ENCODE data around the gene FUZ. TPM values are rescaled to one million over a fixed set of nuclear protein-coding genes. Genes with fewer than 3 reads are reported as not detected.

FUZ gene, protein sequence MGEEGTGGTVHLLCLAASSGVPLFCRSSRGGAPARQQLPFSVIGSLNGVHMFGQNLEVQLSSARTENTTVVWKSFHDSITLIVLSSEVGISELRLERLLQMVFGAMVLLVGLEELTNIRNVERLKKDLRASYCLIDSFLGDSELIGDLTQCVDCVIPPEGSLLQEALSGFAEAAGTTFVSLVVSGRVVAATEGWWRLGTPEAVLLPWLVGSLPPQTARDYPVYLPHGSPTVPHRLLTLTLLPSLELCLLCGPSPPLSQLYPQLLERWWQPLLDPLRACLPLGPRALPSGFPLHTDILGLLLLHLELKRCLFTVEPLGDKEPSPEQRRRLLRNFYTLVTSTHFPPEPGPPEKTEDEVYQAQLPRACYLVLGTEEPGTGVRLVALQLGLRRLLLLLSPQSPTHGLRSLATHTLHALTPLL
- total RNA-seq, result 4.6 TPM

DNA sequence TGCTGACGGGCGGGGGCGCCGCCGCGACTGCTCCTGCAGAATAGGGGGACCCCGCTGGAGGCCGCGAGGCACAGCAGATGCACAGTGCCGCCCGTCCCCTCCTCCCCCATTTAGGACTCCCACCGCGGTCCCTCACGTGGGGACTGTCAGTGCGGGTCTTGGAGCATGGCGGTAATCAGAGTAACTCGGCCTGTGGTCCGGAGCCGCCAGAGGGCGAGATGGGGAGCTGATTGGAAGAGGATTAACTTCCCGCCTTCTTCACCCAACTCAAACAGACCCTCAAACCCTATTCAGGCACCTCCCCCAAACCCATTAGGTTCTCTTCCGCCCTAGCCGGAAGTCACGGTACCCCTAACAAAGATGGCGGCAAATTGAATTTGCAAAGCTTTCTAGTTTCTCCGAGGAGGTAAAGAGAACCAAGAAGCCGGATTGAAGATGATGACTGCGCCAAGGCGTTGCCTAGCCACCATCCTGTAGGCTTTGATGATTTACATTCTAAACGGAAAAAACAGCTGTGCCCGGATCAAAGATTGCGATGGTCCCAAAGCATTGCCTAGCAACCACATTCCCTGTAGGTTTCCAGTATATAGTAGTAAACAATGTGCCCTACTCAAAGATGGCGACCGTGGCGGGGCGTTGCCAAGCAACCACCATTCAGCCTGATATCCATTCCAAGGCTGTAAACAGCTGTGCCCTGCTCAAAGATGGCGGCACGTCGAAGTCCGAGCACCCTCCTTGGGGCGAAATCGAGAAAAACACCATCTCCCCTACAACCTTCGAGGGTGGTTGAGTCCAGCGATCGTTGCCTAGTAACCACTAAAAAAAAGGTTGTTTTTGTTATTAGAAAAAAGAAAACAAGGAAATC lies at the start of gene FUZ:
TSS of gene FUZ (minus strand) at position 296 of the 865 bp plus-strand sequence. CDS start at position 110, 186 bp downstream.
- Histone ChIP-seq H3K9me3 (ENCODE audit: low read depth, low read length) (no peaks in the 10 kb centered on the region), H3K4me1 (ENCODE audit: insufficient read depth, low read length) (peaks cover 32% of the 10 kb centered on the region), H3K27me3 (ENCODE audit: insufficient read depth, low read length) (no peaks in the 10 kb centered on the region), H3K4me3 (ENCODE audit: low read length) (peak within 1 kb of the TSS; percentile 71)

DNA sequence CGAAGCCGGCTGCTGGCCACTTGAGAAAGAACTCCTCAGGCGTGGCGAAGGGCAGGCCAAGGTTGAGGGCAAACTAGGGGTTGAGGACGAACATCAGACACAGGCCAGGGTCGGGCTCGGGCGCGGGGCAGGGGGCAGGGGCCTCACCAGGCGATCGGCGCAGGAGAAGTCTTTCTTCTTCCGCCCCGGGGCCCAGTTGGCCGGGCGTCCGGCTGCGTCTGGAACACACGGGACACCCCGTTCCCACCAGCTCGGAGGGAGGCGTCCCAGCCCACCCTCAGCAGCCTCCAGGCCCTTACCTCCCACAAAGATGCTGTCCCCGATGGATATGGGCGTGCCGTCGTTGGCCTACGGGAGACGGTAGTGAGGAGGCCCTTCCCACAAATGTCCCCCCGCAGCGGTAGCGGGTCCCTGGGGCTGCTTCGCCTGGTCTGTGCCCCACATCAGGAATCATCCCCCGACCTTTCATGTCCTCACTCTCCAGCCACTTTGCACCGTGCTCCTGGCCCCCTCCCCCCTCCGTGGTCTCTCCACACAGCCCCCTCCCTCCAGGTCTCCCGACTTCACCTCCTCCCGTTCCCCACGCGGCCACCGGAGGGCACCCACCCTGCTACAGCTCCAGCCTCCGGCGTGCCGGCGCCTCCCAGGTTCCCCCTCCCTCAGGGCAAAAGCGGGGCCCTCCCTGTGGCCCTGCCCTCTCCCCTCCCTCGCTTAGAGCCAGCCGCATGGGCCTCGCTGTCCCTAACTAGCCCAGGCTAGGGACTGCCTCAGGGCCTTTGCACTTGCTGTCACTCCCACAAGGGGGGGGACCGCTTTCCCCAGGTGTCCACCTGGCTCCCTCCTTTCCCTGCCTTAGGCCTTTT lies 49.5 kb upstream of the FUZ start:
- Histone ChIP-seq H3K4me1 (ENCODE audit: insufficient read depth, low read length) (peaks cover 23% of the 10 kb centered on the region), H3K27me3 (ENCODE audit: insufficient read depth, low read length) (no peaks in the 10 kb centered on the region), H3K4me3 (ENCODE audit: low read length) (no peak overlapping the region), H3K9me3 (ENCODE audit: low read depth, low read length) (no peaks in the 10 kb centered on the region)

DNA sequence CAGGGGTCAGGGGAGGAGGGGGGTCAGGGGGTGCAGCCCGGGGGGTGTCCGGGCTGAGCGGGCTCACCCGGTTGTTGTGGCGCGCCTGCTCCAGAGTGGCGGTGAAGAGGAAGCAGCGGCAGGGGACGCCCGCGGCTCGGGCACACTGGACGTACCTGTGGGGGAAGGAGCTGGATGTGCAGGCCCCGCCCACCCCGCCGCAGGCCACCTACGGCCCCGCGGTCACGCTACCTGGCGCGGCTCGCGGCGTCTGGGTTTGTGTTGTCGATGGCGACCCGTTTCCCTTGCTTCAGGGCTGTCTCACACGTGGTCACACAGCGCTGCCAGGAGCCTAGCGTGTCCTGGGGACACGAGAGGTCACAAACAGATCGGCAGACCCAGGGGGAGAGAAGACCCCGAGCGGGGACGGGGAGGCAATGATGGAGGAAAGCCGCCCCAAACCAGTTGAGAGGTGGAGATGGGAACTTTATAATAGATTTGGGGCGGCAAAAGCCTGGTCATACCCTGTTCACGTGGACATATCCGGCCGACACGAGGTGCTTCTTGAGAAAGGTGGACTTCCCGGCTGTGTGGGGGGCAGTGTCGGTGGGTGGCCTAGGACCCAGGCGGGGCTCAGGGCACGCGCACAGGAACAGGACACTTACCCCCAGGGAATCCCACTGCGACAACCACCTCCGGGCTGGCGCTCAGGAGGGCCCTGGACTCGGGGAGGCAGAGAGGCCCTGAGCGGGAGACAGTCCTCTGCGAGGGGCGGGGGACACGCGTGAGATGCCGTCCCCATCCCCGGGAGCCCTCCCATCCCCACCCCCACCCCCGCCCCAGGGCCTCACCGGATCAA lies 48.7 kb upstream of the FUZ start:
- Histone ChIP-seq H3K27me3 (ENCODE audit: insufficient read depth, low read length) (no peaks in the 10 kb centered on the region), H3K4me1 (ENCODE audit: insufficient read depth, low read length) (peaks cover 19% of the 10 kb centered on the region), H3K4me3 (ENCODE audit: low read length) (no peak overlapping the region), H3K9me3 (ENCODE audit: low read depth, low read length) (no peaks in the 10 kb centered on the region)

DNA sequence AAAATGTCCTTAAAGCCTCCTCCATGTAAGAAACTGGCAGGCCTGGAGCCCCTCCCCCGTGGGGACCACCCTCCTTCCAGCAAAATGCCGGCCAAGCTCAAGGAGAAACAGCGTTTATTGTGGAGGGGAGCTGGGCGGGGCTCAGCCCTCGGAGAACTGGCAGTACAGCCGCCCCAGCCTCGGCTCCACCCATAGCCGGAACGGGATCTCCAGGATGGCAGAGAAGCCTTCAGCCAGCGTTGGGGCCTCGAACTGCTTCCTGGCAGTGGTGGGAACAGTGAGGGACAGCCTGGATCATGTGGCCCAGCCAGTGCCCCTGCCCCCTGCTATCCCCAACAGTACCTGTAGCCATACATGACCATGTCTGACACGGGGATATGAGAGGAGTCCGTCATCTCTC lies 48.0 kb upstream of the FUZ start:
- Histone ChIP-seq H3K9me3 (ENCODE audit: low read depth, low read length) (no peaks in the 10 kb centered on the region), H3K4me3 (ENCODE audit: low read length) (no peak overlapping the region), H3K4me1 (ENCODE audit: insufficient read depth, low read length) (peaks cover 13% of the 10 kb centered on the region), H3K27me3 (ENCODE audit: insufficient read depth, low read length) (no peaks in the 10 kb centered on the region)

DNA sequence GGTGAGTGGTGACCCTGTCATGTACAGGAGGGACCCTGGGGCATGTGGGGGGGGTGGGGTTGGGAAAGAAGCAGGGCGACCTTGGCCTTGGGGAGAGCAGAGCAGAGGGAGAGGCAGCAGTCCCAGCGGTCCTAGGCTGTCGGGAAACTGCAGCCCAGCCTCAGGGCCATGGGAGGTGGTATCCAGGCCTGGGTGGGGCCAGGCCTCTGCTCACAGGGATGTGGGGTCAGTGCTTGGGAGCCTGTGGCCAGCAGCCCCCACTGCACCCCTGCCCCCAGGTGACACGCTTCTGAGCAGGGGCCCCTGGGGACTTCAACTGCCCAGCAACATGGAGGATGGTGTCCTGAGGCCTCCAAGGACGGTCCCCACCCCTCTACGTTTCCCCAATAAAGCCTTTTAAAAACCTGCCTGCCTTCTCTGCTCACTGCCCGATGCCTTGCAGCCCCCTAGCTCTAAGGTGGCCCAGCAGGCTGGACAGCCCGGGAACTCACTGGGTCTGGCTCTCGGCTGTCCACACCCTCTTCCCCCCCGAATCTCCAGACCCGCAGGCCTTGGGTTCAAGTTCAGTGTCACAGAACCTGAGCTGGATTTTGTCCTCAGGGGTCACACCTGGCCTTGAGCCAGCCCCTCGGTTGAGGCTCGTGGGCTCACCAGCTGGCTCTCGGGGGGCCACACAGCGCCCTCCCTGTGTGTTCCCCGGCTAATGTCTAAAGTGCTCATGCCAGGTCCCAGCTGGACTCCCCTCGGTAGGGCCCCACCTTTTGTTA lies 47.4 kb upstream of the FUZ start:
- no peaks in the 10 kb centered on the region for H3K9me3 ChIP-seq (ENCODE audit: low read depth, low read length)
- no peak overlapping the region for H3K4me3 ChIP-seq (ENCODE audit: low read length)
- H3K4me1 ChIP-seq (ENCODE audit: insufficient read depth, low read length), result peaks cover 7% of the 10 kb centered on the region
- no peaks in the 10 kb centered on the region for H3K27me3 ChIP-seq (ENCODE audit: insufficient read depth, low read length)

DNA sequence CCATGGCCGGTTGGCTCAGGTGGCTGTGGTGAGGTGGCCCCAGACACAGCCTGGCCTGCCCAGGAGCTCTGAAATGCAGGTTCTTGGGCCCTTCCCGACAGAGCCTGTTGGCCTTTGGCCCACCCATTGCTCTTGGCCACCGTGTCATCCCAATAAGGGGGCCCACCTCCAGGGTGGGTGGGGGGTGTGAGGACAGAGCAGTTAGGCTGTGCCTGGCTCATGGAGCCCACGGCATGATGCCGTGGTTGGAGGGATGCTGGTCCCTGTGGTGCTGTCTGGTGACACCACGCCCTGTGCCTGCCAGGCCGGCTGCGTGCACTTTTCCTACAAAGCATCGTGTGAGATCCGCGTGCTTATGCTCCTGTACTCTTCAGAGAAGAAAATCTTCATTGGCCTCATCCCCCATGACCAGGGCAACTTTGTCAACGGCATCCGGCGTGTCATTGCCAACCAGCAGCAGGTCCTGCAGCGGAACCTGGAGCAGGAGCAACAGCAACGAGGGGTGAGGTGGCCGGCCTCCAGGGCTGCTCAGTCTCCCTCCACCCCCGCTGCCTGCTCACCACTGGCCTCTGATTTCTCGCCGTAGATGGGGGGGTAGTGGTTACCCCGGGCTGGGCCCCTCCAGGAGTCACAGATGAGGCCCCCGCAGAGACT lies 46.7 kb upstream of the FUZ start:
- Histone ChIP-seq H3K27me3 (ENCODE audit: insufficient read depth, low read length) (no peaks in the 10 kb centered on the region), H3K9me3 (ENCODE audit: low read depth, low read length) (no peaks in the 10 kb centered on the region), H3K4me3 (ENCODE audit: low read length) (no peak overlapping the region), H3K4me1 (ENCODE audit: insufficient read depth, low read length) (no peaks in the 10 kb centered on the region)

DNA sequence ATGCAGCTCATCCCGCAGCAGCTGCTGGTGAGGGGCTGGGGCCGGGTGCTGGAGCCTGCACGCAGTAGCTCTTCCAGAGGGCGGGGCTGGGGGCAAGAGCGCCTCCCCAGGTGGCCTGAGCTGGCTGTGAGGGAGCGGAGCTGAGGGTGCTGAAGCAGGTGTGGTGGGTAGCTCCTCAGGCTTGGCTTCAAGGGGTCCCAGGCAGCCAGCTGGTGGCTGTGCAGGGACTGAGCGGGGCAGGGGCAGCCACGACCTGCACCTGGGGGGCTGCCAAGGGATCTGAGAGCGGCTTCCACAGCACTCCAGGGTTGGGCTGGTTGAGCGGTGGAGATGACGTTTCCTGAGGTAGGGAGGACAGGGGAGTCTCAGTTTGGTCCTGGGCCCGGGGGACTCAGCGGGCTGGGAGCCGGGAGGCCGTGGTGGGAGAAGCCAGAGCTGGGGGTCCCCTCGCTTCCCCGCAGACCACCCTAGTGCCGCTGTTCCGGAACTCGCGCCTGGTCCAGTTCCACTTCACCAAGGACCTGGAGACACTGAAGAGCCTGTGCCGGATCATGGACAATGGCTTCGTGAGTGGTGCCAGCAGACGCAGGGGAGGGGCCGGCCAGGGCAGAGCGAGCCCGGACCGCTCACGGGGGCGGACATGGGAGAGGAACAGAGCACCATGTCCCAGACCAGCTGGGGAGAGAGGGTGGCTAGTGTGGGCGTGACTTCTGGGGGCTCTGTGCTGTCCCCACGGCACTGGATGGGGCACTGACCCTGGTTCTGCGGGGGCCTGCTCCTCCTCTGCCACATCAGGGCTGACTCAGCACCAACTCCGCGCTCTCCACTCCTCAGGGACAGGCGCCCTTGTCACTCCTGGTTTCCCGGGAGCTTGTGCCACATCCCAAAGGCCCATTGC lies 45.2 kb upstream of the FUZ start:
- no peaks in the 10 kb centered on the region for H3K9me3 ChIP-seq (ENCODE audit: low read depth, low read length)
- H3K4me3 ChIP-seq (ENCODE audit: low read length), result no peak overlapping the region
- H3K4me1 ChIP-seq (ENCODE audit: insufficient read depth, low read length), result no peaks in the 10 kb centered on the region
- H3K27me3 ChIP-seq (ENCODE audit: insufficient read depth, low read length), result no peaks in the 10 kb centered on the region

DNA sequence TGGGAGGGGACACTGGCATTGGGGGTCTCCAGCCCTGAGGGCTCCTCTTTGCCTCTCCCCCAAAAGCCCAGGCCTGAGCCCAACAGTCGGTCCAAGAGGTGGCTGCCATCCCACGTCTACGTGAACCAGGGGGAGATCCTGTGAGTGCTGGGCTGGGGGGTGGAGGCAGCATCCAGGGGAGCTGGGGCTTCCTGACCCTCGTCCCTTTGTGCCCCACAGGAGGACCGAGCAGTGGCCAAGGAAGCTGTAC lies 44.7 kb upstream of the FUZ start:
- Histone ChIP-seq H3K9me3 (ENCODE audit: low read depth, low read length) (no peaks in the 10 kb centered on the region), H3K27me3 (ENCODE audit: insufficient read depth, low read length) (no peaks in the 10 kb centered on the region)

DNA sequence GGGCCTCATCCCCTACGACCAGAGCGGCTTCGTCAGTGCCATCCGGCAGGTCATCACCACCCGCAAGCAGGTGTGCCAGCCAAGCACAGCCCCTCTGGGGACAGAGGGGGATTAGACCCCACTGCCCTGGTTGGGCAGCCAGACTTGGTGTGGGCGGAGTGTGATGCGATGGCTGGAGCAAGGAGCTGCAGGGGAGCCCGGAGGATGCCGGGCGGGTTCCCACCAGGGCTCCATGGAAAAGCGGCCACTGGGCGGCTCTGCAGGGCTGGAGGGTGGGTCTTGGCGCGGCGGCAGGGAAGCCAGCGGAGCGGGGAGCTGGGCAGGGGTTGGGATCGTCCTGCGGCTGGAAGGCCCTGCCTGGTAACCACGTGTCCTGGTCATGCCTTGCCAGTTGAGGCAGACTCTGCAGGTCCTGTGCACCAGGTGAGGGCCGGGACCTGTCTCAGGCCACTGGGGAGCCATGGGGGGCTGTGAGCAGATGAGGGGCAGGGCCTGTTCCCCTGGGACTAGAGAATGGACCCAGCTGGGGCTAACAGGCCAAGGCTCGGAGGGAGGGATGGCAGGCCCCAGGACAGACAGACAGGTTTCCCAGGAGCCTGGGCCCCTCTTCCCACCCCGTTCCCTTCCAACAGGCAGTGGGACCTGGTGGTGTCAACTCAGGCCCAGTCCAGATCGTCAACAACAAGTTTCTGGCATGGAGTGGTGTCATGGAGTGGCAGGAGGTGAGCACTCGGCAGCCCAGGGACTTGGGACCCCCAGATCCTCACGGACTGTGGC lies 44.2 kb upstream of the FUZ start:
- Histone ChIP-seq H3K4me3 (ENCODE audit: low read length) (no peak overlapping the region), H3K27me3 (ENCODE audit: insufficient read depth, low read length) (peaks cover under 1% of the 10 kb centered on the region), H3K9me3 (ENCODE audit: low read depth, low read length) (no peaks in the 10 kb centered on the region), H3K4me1 (ENCODE audit: insufficient read depth, low read length) (peaks cover 10% of the 10 kb centered on the region)

More for the DNA sequence above, 44.7 kb upstream of the FUZ start:
- no peak overlapping the region for H3K4me3 ChIP-seq (ENCODE audit: low read length)
- H3K4me1 ChIP-seq (ENCODE audit: insufficient read depth, low read length), result peaks cover 5% of the 10 kb centered on the region

DNA sequence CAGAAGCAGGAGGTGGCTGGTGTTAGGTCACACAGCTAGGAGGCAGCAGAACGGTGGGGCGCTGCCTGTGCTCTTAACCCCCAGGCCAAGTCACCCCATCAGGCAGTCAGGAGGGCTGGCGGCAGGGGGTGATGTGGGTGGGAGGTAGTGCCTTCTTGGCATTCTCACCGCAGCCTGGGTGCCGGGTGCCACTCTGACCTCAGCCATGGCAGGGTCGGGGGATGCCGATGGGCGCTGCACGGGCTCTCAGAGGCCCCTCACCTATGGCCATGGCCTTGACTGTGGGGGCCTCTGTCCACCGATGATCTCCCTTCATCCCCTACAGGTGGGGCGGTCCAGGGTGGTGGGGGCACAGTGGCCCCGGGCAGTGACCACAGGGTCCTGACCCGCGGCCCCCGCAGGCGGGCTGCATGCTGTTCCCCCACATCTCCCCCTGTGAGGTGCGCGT lies 43.5 kb upstream of the FUZ start:
- peaks cover 15% of the 10 kb centered on the region for H3K4me1 ChIP-seq (ENCODE audit: insufficient read depth, low read length)
- no peaks in the 10 kb centered on the region for H3K9me3 ChIP-seq (ENCODE audit: low read depth, low read length)
- H3K27me3 ChIP-seq (ENCODE audit: insufficient read depth, low read length), result peaks cover 4% of the 10 kb centered on the region
- H3K4me3 ChIP-seq (ENCODE audit: low read length), result no peak overlapping the region

DNA sequence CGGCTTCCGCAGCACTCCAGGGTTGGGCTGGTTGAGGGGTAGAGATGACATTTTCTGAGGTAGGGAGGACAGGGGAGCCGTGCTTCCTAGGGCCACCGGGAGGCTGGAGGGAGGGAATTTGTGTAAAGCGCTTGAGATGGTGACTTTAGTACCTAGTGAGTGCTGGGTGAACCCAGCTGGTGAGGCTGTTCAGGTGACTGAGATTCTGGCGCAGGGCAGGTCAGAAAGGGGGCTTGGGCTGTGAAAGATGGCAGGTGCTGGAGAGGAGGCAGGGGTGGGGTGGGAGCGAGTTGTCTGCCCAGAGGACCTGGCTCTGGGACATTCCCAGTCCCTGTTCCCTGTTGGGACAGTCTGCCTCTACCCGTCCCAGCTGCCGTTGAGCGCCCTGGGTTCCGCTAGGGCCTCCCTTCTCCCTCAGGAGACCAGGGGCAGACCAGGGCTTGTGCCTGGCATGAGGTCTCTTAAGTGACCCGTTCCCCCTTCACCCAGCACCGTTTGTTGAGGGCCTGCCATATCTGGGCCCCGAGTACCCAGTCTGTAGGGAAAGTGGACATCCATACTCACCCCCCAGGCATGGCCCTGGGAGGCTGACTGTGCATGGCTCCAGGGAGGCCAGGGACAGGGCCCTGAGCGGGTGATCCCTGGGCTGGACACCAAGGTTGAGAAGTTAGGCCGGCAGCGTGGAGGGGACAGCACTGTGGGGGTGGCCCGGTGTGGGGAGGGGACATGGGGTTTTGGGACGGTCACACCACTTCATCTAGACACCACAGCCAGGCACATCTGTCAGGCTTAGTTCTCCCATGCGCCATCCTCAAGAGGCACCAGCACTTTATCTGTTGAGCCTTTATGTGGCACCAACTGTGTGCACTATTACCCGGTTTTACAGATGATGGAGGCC lies 42.8 kb upstream of the FUZ start:
- peaks cover 4% of the 10 kb centered on the region for H3K27me3 ChIP-seq (ENCODE audit: insufficient read depth, low read length)
- H3K9me3 ChIP-seq (ENCODE audit: low read depth, low read length), result no peaks in the 10 kb centered on the region
- no peak overlapping the region for H3K4me3 ChIP-seq (ENCODE audit: low read length)
- H3K4me1 ChIP-seq (ENCODE audit: insufficient read depth, low read length), result peaks cover 15% of the 10 kb centered on the region
